ENCODE measurements around the gene TFR2. TPM values are rescaled to one million over a fixed set of nuclear protein-coding genes. Genes with fewer than 3 reads are reported as not detected.

The TFR2 gene
- total and polyA plus RNA-seq, 2 experiments from 2014 or later = 3.7 to 4.2 TPM

DNA sequence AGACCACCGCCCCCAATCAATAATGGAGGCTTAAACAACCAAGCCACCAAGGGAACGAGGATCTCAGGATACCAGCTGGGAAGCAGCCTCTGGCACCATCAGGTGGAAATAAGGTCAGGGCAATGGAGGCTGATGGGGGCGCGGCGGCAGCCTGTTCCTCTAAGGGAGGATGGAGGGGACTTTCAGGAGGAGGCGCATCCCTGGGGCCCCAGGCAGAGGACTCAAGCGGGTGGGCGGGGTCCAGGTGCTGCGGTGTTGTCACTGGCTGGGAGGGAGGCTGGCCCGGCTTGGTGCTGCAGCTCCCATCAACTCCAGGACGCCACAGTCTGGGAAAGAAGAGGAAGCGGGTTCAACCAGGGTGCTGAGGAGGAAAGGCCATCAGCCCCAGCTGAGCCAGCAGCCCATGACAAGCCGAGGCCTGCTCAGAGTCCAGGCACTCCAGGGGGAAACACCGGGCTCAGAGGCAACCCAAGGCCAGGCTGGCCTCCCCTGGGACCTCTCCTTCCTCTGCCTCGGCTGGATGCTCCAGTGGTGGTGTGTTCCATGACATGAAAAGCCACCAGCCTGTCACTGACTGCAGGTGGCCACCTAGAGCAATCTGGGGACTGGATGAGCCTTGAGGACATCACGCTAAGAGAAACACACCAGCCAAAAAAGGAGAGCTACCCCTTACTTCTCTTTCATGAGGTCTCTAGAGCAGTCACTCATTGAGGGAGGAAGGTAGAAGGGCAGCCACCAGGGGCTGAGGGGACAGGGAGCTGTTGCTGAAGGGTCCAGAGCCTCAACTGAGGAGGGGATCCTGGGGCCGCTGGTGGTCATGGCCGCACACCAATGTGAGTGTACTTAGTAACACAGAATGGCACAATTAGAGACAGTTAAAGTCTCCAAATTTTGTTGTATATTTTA lies 48.1 kb upstream of the TFR2 start:
- Histone ChIP-seq H3K27me3 (ENCODE audit: insufficient read depth) (no peaks in the 10 kb centered on the region), H3K36me3 (ENCODE audit: insufficient read depth) (peaks cover 9% of the 10 kb centered on the region), H3F3A (replicated peaks; ENCODE audit: low read depth) (peaks cover 21% of the 10 kb centered on the region), H2AFZ (no peak overlapping the region), H3K9me2 (ENCODE audit: insufficient read depth) (no peaks in the 10 kb centered on the region), H3K4me1 (ENCODE audit: insufficient read depth) (peaks cover 22% of the 10 kb centered on the region), H3K4me2 (no peak overlapping the region), H3K27ac (ENCODE audit: low read depth) (peak overlapping the region; percentile 39; the same call in 1 of the 2 replicates), H4K20me1 (replicated peaks; ENCODE audit: insufficient read depth) (peaks cover 41% of the 10 kb centered on the region), H3K79me2 (replicated peaks; ENCODE audit: insufficient read depth) (peaks cover 59% of the 10 kb centered on the region), H3K4me3 (no peak overlapping the region)
- peaks cover 19% of the 10 kb centered on the region for H3K27me3 Mint-ChIP-seq (ENCODE audit: insufficient read depth, low read depth, poor library complexity)
- H3K4me3 Mint-ChIP-seq = peak overlapping the region; percentile 24; the same call in 1 of the 3 replicates
- peak overlapping the region; percentile 78; the same call in 1 of the 2 replicates for H3K27ac Mint-ChIP-seq
- peaks cover 32% of the 10 kb centered on the region for H3K4me1 Mint-ChIP-seq
- ATAC-seq (no peak), DNase-seq (ENCODE audit: low spot score) (peak; percentile 41)
- H3K36me3 Mint-ChIP-seq (ENCODE audit: low read depth) = peaks cover 61% of the 10 kb centered on the region
- TF ChIP-seq, protein P1, sequence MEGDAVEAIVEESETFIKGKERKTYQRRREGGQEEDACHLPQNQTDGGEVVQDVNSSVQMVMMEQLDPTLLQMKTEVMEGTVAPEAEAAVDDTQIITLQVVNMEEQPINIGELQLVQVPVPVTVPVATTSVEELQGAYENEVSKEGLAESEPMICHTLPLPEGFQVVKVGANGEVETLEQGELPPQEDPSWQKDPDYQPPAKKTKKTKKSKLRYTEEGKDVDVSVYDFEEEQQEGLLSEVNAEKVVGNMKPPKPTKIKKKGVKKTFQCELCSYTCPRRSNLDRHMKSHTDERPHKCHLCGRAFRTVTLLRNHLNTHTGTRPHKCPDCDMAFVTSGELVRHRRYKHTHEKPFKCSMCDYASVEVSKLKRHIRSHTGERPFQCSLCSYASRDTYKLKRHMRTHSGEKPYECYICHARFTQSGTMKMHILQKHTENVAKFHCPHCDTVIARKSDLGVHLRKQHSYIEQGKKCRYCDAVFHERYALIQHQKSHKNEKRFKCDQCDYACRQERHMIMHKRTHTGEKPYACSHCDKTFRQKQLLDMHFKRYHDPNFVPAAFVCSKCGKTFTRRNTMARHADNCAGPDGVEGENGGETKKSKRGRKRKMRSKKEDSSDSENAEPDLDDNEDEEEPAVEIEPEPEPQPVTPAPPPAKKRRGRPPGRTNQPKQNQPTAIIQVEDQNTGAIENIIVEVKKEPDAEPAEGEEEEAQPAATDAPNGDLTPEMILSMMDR (conservative IDR thresholded peaks at IDR 0.05; ENCODE audit: low read depth in 2 of 2) = 0 out of 4 replicates have a peak, but pooled peaks of 1 of the 2 experiments have one; percentile 1
- no peak for TF ChIP-seq EZH2phosphoT487 (IDR thresholded peaks at IDR 0.05; ENCODE audit: unreplicated experiment)
- peaks cover 3% of the 10 kb centered on the region; the same call in 1 of the 3 replicates for H3K9me3 Mint-ChIP-seq

DNA sequence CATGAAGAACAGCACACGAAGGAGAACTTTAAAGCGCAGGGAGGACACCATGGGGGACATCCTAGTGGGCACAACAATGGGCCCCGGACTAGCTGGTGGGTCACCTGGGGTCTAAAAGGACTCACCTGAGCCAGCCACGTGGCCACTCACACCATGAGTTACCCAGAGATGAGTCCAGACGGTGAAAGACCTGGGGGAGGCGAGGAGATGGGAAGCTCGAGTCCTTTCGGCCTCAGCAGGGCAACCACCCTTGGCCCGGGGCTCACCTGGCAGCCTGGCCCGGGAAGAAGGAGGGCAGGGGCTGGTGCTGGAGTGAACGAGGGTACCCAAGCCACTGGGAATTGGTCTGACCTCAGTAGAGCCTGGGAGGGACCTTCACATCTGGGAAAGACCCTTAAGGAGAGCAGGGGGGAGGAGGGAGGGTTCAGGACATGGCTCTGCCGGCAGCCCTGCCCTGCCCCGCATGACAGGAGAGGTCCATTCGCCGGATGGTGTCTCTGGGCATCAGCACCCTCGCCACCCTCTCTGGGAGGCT lies 47.0 kb upstream of the TFR2 start:
- ATAC-seq (no peak), DNase-seq (ENCODE audit: low spot score) (no peak)
- peaks cover 24% of the 10 kb centered on the region for H3F3A ChIP-seq (replicated peaks; ENCODE audit: low read depth)
- peaks cover 32% of the 10 kb centered on the region for H3K4me1 Mint-ChIP-seq
- peaks cover 41% of the 10 kb centered on the region for H4K20me1 ChIP-seq (replicated peaks; ENCODE audit: insufficient read depth)
- H3K9me3 Mint-ChIP-seq = peaks cover 3% of the 10 kb centered on the region; the same call in 1 of the 3 replicates
- peaks cover 22% of the 10 kb centered on the region for H3K27me3 Mint-ChIP-seq (ENCODE audit: insufficient read depth, low read depth, poor library complexity)
- H3K9me2 ChIP-seq (ENCODE audit: insufficient read depth) = no peaks in the 10 kb centered on the region
- no peak overlapping the region for H3K4me3 ChIP-seq
- H3K36me3 Mint-ChIP-seq (ENCODE audit: low read depth) = peaks cover 66% of the 10 kb centered on the region
- no peak overlapping the region for H3K27ac ChIP-seq (ENCODE audit: low read depth)
- H3K27ac Mint-ChIP-seq = peak overlapping the region; percentile 78; the same call in 1 of the 2 replicates
- H3K36me3 ChIP-seq (ENCODE audit: insufficient read depth) = peaks cover 9% of the 10 kb centered on the region
- no peak overlapping the region for H3K4me2 ChIP-seq
- peaks cover 22% of the 10 kb centered on the region for H3K4me1 ChIP-seq (ENCODE audit: insufficient read depth)
- no peak overlapping the region for H2AFZ ChIP-seq
- H3K79me2 ChIP-seq (replicated peaks; ENCODE audit: insufficient read depth) = peaks cover 57% of the 10 kb centered on the region
- H3K27me3 ChIP-seq (ENCODE audit: insufficient read depth) = no peaks in the 10 kb centered on the region
- no peak overlapping the region; the same call in 2 of the 3 replicates for H3K4me3 Mint-ChIP-seq
- TF ChIP-seq ZNF114 (CRISPR knock-in tag; IDR thresholded peaks at IDR 0.05) (no peak), CREB1 (CRISPR knock-in tag; IDR thresholded peaks at IDR 0.05; ENCODE audit: low read depth) (no peak)
- TF ChIP-seq, protein P2, sequence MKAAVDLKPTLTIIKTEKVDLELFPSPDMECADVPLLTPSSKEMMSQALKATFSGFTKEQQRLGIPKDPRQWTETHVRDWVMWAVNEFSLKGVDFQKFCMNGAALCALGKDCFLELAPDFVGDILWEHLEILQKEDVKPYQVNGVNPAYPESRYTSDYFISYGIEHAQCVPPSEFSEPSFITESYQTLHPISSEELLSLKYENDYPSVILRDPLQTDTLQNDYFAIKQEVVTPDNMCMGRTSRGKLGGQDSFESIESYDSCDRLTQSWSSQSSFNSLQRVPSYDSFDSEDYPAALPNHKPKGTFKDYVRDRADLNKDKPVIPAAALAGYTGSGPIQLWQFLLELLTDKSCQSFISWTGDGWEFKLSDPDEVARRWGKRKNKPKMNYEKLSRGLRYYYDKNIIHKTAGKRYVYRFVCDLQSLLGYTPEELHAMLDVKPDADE (IDR thresholded peaks at IDR 0.05) = no peak
- TF ChIP-seq, protein P3, sequence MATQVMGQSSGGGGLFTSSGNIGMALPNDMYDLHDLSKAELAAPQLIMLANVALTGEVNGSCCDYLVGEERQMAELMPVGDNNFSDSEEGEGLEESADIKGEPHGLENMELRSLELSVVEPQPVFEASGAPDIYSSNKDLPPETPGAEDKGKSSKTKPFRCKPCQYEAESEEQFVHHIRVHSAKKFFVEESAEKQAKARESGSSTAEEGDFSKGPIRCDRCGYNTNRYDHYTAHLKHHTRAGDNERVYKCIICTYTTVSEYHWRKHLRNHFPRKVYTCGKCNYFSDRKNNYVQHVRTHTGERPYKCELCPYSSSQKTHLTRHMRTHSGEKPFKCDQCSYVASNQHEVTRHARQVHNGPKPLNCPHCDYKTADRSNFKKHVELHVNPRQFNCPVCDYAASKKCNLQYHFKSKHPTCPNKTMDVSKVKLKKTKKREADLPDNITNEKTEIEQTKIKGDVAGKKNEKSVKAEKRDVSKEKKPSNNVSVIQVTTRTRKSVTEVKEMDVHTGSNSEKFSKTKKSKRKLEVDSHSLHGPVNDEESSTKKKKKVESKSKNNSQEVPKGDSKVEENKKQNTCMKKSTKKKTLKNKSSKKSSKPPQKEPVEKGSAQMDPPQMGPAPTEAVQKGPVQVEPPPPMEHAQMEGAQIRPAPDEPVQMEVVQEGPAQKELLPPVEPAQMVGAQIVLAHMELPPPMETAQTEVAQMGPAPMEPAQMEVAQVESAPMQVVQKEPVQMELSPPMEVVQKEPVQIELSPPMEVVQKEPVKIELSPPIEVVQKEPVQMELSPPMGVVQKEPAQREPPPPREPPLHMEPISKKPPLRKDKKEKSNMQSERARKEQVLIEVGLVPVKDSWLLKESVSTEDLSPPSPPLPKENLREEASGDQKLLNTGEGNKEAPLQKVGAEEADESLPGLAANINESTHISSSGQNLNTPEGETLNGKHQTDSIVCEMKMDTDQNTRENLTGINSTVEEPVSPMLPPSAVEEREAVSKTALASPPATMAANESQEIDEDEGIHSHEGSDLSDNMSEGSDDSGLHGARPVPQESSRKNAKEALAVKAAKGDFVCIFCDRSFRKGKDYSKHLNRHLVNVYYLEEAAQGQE (IDR thresholded peaks at IDR 0.05; ENCODE audit: unreplicated experiment) = no peak

Measured in GM23338 (cell line).